GM10847 (cell line): ENCODE results near the gene CYRIA.

Experiments used
- POLR2A ChIP-seq: IDR thresholded peaks from 2 replicates; pipeline ENCODE4 v1.6.1; 2011; ENCODE audit not compliant: insufficient read length; ENCODE audit errors: extremely low read depth

CYRIA gene

GRCh38 chr2:16630463-16630862 lies 35.2 kb downstream of the CYRIA start:
- TF ChIP-seq POLR2A, result no peak

DNA sequence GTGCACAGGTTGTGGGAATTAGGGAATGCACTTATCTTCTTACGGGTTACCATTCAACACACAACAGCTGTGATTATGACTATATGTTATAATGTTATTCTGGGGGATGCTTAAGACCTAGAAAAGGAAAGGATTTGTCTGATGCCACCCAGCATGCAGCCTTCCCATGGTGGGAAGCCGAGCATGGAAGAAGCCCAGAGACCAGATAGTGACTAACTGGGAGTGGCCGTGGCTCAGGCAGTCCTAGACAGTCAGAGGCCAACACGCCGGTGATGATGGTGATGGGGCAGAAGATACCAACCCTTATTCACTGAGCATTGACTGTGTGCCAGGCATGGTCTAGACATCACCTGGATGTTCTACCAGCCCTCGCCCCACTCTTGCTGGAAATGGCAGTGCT lies 35.9 kb downstream of the CYRIA start:
- no peak for TF ChIP-seq POLR2A

DNA sequence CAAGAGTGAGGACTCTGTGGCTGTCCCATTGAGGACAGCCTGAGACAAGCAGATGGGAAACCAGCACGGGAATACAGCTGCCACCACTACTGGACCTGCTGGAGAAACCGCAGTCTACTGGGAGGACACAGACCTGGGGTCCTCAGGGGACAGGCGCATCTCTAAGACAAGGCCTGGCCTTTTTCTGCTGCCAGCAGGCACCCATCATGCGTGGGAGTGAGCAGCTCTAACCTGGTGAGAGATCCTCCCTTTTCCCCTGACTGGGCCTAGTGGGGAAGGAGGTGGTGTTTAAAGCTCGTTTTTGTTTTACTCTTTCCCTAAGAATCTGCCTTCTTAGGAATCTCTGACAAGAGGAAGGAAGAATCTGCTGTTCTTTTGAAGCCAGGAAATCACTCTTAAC lies 36.6 kb downstream of the CYRIA start:
- no peak for TF ChIP-seq POLR2A

DNA sequence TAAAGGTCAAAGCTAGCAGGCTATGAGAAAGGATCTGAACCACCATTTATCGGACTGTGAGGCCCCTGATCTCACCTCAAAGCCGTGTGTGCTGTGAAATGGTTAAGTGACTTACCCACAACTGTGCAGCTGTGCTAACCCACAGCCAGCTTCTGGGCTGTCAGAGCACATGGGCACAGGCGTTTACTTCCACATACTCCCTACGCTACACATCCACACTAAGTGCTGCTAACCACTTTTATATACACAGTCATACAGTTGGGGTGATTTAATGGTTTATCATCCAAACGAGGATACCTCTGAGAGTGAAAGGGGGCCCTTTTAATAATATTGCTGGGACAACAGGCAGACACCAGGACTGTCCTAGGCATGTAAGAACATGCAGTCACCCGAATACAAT lies 37.3 kb downstream of the CYRIA start:
- TF ChIP-seq POLR2A, result no peak

DNA sequence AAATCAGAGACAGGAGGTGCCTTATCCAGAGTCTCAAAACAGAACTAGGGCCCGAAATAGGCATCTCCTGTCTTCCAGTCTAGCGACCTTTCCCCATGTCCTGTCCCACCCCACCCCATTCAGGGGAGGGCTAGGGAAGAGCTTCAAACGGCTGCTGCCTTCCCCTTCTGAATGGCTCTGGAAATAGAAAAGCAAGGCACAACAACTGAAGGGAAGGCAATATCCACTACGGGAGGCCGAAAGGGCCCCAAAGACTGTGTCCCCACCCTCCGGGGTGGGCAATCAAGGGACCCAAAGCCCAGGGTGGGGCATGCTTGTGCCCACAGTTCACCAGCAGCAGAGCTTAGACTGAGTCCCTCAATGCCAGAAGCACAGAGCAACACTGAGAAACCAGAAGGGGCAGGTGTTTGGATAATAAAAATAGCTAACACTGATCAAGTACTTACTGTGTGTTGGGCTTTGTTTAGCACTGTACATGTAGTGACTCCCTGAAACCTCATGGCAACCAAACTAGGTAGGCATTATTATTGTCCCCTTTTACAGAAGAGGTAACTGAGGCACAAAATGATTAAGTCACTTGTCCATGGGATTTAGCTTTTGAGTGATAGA lies 38.5 kb downstream of the CYRIA start:
- no peak for TF ChIP-seq POLR2A

- no peak for TF ChIP-seq POLR2A
These were observed 39.1 kb downstream of the CYRIA start for GRCh38 chr2:16626497-16626896.

GRCh38 chr2:16625759-16626158 lies 39.9 kb downstream of the CYRIA start:
- TF ChIP-seq POLR2A, result no peak

DNA sequence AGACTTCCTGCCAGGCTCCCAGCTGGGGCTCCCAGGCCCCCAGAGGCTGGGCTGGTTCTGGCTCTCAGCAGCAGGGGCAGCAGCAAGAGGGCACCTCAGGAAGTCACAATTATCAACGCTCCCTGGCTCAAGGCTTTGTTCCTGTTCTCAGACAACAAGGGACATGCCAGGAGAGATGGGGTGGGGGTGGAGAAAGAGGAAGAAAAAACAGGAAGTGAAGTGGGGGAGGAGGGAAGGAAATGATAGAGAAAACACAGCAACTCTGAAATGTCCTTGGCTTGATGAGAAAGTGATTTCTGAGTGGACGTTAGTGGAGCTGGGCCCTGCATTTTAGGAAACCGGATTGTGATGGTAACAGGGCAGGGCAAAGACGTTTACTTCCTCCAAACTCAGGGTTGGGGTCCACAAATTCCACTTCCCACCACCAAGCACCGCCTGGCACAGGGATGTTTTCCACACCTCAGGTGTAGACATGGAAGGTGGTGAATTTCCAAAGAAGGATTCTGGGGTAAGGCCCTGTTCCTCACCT lies 40.4 kb downstream of the CYRIA start:
- TF ChIP-seq POLR2A, result no peak

DNA sequence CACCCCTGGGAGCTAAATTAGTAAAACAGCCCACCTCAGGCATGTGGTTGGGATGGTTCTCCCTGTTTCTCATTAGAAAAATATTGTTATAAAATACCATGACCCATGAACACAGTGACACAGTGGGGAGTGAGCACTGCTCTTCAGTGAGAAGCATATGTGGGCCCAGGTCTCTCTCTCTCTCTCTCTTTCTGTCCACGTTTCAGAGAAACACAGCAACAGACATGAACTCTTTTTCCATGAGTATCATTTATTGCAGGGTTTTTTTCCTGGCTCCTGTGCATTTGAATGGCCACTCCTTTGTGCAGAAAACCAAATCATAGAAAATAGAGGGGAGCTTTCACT lies 41.2 kb downstream of the CYRIA start:
- no peak for TF ChIP-seq POLR2A

- TF ChIP-seq POLR2A, result no peak
These were observed 41.8 kb downstream of the CYRIA start for GRCh38 chr2:16623564-16624435.

GRCh38 chr2:16623031-16623430 lies 42.6 kb downstream of the CYRIA start:
- no peak for TF ChIP-seq POLR2A

DNA sequence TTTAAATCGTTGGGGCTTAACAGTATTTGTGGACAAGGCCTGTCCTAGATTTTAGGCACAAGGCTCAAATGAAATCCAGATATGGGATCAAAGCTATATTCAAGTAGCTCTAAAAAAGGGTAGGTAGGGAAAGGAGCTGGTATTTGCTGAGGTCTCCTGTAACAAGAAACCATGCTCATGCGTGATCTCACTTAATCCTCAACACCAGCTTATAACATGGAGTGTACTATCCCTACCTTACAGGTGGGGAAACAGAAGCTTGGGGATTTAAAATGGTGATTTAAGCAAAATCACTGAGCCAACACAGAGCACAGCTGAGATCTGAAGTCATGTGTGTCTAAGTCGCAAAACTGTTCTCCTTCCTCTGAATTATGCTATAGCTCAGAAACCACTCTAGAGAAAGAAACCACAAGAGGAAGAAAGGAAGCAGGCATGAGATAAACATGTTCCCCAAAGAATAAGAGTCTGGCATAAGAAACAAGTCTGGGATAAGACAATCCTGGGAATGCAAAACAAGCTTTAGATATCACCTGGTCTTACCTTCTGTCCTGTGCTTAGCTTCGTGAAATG lies 43.1 kb downstream of the CYRIA start:
- TF ChIP-seq POLR2A, result no peak

GRCh38 chr2:16621316-16621715 lies 44.3 kb downstream of the CYRIA start:
- TF ChIP-seq POLR2A, result no peak

- TF ChIP-seq POLR2A, result no peak
These were observed 45.0 kb downstream of the CYRIA start for GRCh38 chr2:16620590-16620989.

DNA sequence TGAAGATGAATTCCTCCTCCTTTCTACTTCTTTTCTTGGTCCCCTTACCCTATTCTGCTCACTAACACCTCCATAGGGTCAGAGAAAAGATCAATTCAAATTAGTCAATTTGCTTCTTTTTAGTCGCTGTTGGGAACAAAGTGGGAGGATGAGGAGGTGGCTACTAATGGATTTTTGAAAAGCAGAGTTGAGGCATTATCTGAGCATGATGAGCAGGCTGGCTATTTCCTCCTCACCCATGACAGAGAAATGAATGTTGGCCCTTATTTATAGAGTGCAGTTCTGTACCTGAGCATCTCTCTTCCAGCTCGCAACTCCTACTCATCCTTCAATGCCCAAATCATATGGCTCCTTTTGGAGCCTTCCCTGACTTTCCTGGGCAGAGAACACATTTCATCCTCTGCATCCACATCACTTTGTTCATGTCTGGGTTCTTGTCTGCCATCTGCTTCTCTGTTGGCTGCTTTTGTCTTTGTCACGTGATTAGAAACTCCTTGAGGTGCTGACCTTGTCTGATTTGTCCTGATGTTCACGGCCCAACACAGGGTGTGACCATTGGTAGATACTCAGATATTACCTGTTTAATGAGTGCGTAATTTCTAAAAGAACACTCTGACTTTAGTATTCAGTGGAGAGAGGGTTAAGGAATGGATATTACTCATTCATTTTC lies 45.9 kb downstream of the CYRIA start:
- TF ChIP-seq POLR2A, result no peak
